ENCODE data around the gene OTOP3.
A peak's percentile ranks its signal among the peaks of the same experiment; 100 is the strongest.

Gene OTOP3

DNA sequence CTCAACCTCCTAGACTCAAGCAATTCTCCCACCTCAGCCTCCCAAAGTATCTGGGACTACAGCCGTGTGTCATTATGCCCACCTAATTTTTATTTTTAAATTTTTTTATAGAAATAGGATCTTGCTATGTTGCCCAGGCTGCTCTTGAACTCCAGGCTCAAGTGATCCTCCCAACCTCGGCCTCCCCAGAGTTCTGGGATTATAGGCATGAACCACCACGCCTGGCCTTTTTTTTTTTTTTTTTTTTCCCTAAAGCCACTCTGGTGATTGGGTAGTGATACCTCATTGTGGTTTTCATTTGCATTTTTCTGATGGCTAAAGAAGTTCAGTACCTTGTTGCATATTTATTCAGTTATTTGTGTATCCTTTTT, 50.5 kb downstream of the OTOP3 start:
- no peak for DNase-seq (ENCODE audit: low read depth)

DNA sequence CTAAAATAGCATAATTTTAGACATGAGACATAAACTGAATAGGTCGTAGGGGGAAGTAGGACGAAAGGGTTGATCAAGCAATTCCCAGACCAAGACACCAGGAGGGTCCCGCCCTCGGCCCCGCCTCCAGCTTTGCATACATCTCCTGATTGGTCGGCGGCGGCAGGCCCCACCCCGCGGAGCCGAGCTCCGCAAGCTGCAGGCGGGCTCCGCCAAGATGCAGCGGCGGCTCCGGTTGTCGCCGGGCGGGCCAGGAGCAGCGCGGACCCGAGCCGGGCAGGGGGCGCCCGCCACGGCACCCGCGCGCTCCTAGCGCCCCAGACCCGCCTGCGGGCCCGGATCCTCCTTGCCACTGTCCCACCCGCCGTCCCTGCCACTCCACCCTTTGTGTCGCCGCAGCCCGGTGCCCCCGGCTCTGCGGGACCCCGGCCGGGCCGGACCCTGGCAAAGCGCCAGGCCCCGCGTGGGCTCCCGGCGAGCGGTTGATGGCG, 51.8 kb downstream of the OTOP3 start, which contains the start of gene CDR2L:
Gene CDR2L (plus strand): TSS at position 215 of the 491 bp plus-strand sequence. CDS start 412 bp downstream, outside the sequence.
- peak; percentile 85 for DNase-seq (ENCODE audit: low read depth)

DNA sequence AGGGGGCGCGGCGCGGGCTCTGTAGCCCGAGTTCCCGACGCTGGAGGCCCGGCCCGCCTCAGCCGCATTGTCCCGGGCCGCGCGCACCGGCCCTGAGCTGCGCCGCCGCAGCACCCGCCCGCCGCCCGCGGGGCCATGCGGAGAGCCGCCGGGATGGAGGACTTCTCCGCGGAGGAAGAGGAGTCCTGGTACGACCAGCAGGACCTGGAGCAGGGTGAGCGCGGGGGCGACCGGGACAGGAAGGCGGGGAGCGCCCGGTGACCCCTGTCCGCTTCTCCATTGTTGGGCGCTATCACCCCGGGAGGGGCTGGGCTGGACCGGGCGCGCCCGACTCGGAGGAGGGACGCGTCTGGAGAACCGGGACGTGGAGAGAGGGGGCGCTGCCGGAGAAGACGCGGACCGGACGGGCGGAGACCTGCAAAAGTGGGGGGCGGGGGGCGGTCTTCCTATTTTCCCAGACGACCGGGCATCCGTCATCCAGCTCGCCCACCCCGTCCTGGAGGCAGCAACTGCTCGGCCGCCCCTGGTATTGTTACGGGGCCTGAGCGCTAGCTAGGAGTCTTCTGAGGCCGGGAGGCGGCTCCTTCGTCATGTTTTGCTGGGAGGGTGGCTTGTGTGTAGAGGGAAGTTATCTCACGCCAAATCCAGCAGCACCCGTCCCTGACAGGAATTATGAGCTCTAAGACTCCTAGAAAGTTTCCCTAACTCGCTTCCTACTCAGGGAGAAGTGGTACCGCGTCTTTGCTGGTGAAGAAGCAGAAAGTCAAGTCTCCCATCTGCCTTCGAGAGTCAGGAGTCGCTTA, 52.4 kb downstream of the OTOP3 start:
- no peak for DNase-seq (ENCODE audit: low read depth)

- DNase-seq (ENCODE audit: low read depth): no peak
Measured at GRCh38 chr17:74990581-74991105, 54.9 kb downstream of the OTOP3 start.

- DNase-seq (ENCODE audit: low read depth): no peak
Measured at GRCh38 chr17:74992223-74992622, 56.5 kb downstream of the OTOP3 start.

GRCh38 chr17:74994440-74994839, 58.7 kb downstream of the OTOP3 start:
- DNase-seq (ENCODE audit: low read depth): no peak

GRCh38 chr17:74995847-74996246, 60.1 kb downstream of the OTOP3 start:
- DNase-seq (ENCODE audit: low read depth): no peak

DNA sequence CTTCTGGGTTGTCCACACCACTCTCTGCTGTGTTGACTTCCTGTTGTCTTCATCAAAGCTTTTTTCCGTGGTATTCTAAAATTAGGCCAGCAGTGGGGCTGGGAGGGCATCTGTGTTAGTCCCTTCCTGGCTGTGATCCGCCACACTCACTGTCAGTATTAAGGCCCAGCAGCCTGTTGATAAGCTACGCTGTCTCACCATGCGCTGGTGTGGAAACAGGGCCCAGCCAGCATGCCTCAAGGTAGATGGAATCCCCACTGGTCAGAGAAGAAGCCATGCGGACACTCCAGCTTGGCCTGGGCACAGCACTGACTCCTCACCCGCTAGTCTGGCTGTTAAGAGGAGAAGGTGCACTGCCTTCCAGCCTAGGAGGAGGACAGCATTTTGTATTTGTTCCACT, 63.1 kb downstream of the OTOP3 start:
- DNase-seq (ENCODE audit: low read depth): no peak

GRCh38 chr17:74999523-74999922, 63.8 kb downstream of the OTOP3 start:
- no peak for DNase-seq (ENCODE audit: low read depth)

Measured in activated gamma-delta T cell treated with anti-CD3 and anti-CD28 coated beads, Interleukin-2, amount 50 U/mL, for 16 hours (primary cell).